ENCODE data around the gene DPPA2.

DNA sequence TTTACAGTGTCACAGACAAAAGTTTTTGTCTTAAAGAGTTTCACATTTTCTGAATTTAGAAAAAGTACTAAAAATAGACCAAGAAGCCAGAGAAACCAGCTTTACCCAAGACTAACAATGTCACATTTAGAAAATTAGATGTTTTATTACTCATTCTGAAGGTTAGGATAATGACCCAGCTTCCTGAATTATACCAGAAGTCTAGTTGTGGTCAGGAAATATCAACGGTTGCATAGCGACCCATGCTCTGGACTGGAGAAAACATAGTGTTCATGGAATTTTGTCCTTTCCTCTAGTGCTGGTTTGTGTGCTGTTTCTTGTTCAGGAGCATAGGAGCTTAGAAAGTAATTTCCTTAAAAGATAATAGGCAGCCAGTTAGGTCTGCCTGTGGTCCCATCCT, 59.0 kb downstream of the DPPA2 start:
- no peak for TF ChIP-seq POLR2A (IDR thresholded peaks at IDR 0.05)
- TF ChIP-seq, protein P1, sequence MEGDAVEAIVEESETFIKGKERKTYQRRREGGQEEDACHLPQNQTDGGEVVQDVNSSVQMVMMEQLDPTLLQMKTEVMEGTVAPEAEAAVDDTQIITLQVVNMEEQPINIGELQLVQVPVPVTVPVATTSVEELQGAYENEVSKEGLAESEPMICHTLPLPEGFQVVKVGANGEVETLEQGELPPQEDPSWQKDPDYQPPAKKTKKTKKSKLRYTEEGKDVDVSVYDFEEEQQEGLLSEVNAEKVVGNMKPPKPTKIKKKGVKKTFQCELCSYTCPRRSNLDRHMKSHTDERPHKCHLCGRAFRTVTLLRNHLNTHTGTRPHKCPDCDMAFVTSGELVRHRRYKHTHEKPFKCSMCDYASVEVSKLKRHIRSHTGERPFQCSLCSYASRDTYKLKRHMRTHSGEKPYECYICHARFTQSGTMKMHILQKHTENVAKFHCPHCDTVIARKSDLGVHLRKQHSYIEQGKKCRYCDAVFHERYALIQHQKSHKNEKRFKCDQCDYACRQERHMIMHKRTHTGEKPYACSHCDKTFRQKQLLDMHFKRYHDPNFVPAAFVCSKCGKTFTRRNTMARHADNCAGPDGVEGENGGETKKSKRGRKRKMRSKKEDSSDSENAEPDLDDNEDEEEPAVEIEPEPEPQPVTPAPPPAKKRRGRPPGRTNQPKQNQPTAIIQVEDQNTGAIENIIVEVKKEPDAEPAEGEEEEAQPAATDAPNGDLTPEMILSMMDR (IDR thresholded peaks at IDR 0.05): no peak
